Keratinocyte (primary cell): ENCODE measurements around the gene PXN. TPM values are rescaled to one million over a fixed set of nuclear protein-coding genes. Genes with fewer than 3 reads are reported as not detected.

Source experiments
- DNase-seq: peaks from one replicate; pipeline ENCODE4 v3.0.0-alpha.2; 2011; ENCODE audit warnings: low read depth, missing footprints, low spot score
- FAIRE-seq: peaks from 2 replicates; lab custom pipeline; 2011; peaks lifted over from hg19 to GRCh38; lab: Jason Lieb, UNC
- H2AFZ ChIP-seq: 2 replicates; pipeline ENCODE4 v1.6.0; 2012; ENCODE audit warnings: low read length, control low read depth, inconsistent platforms; ENCODE audit not compliant: control insufficient read depth
- H3K27ac ChIP-seq: 2 replicates; pipeline ENCODE4 v1.5.1; 2011; ENCODE audit warnings: low read length; ENCODE audit not compliant: control insufficient read depth, insufficient read depth
- H3K27me3 ChIP-seq: 3 replicates; pipeline ENCODE4 v1.6.0; 2011; ENCODE audit warnings: low read length; ENCODE audit not compliant: control insufficient read depth, insufficient read depth; ENCODE audit errors: extremely low read depth
- H3K36me3 ChIP-seq, 2 experiments: 2 replicates in 1 of 2; 3 replicates in 1 of 2; pipeline ENCODE4 v1.5.1; 2011; ENCODE audit warnings: low read length in 2 of 2, mild to moderate bottlenecking in 1 of 2; ENCODE audit not compliant: control insufficient read depth in 2 of 2, insufficient read depth in 2 of 2; ENCODE audit errors: extremely low read depth in 1 of 2
- H3K4me1 ChIP-seq: 3 replicates; pipeline ENCODE4 v1.5.1; 2011; ENCODE audit warnings: low read length; ENCODE audit not compliant: control insufficient read depth, insufficient read depth; ENCODE audit errors: extremely low read depth
- H3K4me2 ChIP-seq: 3 replicates; pipeline ENCODE4 v1.6.0; 2011; ENCODE audit warnings: low read depth, low read length; ENCODE audit not compliant: control insufficient read depth, insufficient read depth; ENCODE audit errors: extremely low read depth
- H3K4me3 ChIP-seq, 3 experiments: fragments of 200-600 bp in 1 of 3; sonication (generic) in 1 of 3; 2 replicates in 2 of 3; 3 replicates in 1 of 3; pipeline ENCODE4 v1.5.1; 2011 to 2016; ENCODE audit warnings: low read length in 3 of 3, mild to moderate bottlenecking in 3 of 3, control low read depth in 2 of 3, inconsistent platforms in 1 of 3, low read depth in 1 of 3, mixed read lengths in 1 of 3, mixed run types in 1 of 3, moderate library complexity in 1 of 3; ENCODE audit not compliant: control insufficient read depth in 2 of 3, insufficient read depth in 2 of 3; ENCODE audit errors: extremely low read depth in 1 of 3
- H3K79me2 ChIP-seq: 2 replicates; pipeline ENCODE4 v1.6.0; 2012; ENCODE audit warnings: low read length; ENCODE audit not compliant: control insufficient read depth, insufficient read depth
- H3K9ac ChIP-seq: 3 replicates; pipeline ENCODE4 v1.6.0; 2011; ENCODE audit warnings: low read length; ENCODE audit not compliant: control insufficient read depth, insufficient read depth; ENCODE audit errors: extremely low read depth
- H3K9me1 ChIP-seq: 3 replicates; pipeline ENCODE4 v1.6.0; 2011; ENCODE audit warnings: low read length; ENCODE audit not compliant: control insufficient read depth, insufficient read depth; ENCODE audit errors: extremely low read depth
- H3K9me3 ChIP-seq: 2 replicates; pipeline ENCODE4 v1.5.1; 2012; ENCODE audit warnings: low read depth, low read length; ENCODE audit not compliant: control insufficient read depth
- H4K20me1 ChIP-seq: 3 replicates; pipeline ENCODE4 v1.6.0; 2011; ENCODE audit warnings: low read length; ENCODE audit not compliant: control insufficient read depth, insufficient read depth; ENCODE audit errors: extremely low read depth
- CTCF ChIP-seq, 3 experiments: IDR thresholded peaks in 1 of 3; conservative IDR thresholded peaks in 1 of 3; optimal IDR thresholded peaks in 1 of 3; 2 replicates in 2 of 3; 3 replicates in 1 of 3; pipeline versions ENCODE3 to v1.5.1; 2011; ENCODE audit warnings: low read length in 3 of 3, mild to moderate bottlenecking in 3 of 3, moderate library complexity in 2 of 3, control low read depth in 1 of 3, inconsistent platforms in 1 of 3; ENCODE audit not compliant: insufficient read depth in 2 of 3; ENCODE audit errors: extremely low read depth in 1 of 3
- EZH2 ChIP-seq: IDR thresholded peaks from one replicate; pipeline ENCODE4 v1.6.1; 2012; ENCODE audit warnings: inconsistent platforms, mild to moderate bottlenecking, low read length, moderate library complexity
- dilution Hi-C: fragments of 300-500 bp; cut with MboI; formaldehyde crosslinking; loops from one replicate; pipeline ENCODE4 v1.7.0; 2020; ENCODE audit warnings: low sequenced_read_pairs; ENCODE audit not compliant: extremely low pct_ligation_motif_present
- polyA plus RNA-seq, 5 experiments: library from polyadenylated mRNA; depleted of rRNA in 3 of 5; stranded (reverse) in 3 of 5; stranded (forward) in 1 of 5; unstranded in 1 of 5; fragments of >200 nt; gene quantifications; 1 replicate in 1 of 5; 2 replicates in 3 of 5; 3 replicates in 1 of 5; pipeline versions ENCODE4 v1.2.1 to v1.2.3, GENCODE V29; 2011 to 2012; ENCODE audit warnings: missing spikeins in 2 of 5, low read depth in 1 of 5, low replicate concordance in 1 of 5

Gene PXN
- polyA plus RNA-seq, 1 donor (not counting 4 experiments of a cell fraction or from before 2014, with no cell fraction given): 114 TPM

GRCh38 chr12:120180975-120181374 lies 84.6 kb downstream of the PXN start:
- peaks cover 15% of the 10 kb centered on the region for H4K20me1 ChIP-seq
- TF ChIP-seq EZH2 (no peak), CTCF (optimal IDR thresholded peaks at IDR 0.05 in 1 of 3, IDR thresholded peaks at IDR 0.05 in 1 of 3, conservative IDR thresholded peaks at IDR 0.05 in 1 of 3; ENCODE audit: extremely low read depth in 1 of 3, insufficient read depth in 2 of 3, low read length in 3 of 3) (no peak)
- H3K9me3 ChIP-seq: no peaks in the 10 kb centered on the region
- H3K4me3 ChIP-seq: no peak overlapping the region
- no peak for FAIRE-seq
- peaks cover 2% of the 10 kb centered on the region for H3K9me1 ChIP-seq
- dilution Hi-C loops: no loop called here
- no peak overlapping the region for H3K9ac ChIP-seq
- no peak overlapping the region for H2AFZ ChIP-seq
- no peak overlapping the region for H3K27ac ChIP-seq
- H3K27me3 ChIP-seq: no peaks in the 10 kb centered on the region
- DNase-seq: no peak
- peaks cover 46% of the 10 kb centered on the region for H3K79me2 ChIP-seq
- no peak overlapping the region for H3K4me2 ChIP-seq
- no peaks in the 10 kb centered on the region for H3K4me1 ChIP-seq
- peaks cover 58% of the 10 kb centered on the region in 2 experiments for H3K36me3 ChIP-seq

GRCh38 chr12:120175537-120175936 lies 90.0 kb downstream of the PXN start:
- no peak overlapping the region for H3K4me3 ChIP-seq
- dilution Hi-C loops: no loop called here
- no peak overlapping the region for H3K27ac ChIP-seq
- DNase-seq (no peak), FAIRE-seq (no peak)
- H4K20me1 ChIP-seq: no peaks in the 10 kb centered on the region
- no peak overlapping the region for H3K9ac ChIP-seq
- H3K36me3 ChIP-seq: peaks cover 48 to 57% of the 10 kb centered on the region in 2 experiments
- H3K79me2 ChIP-seq: peaks cover 5% of the 10 kb centered on the region
- no peaks in the 10 kb centered on the region for H3K4me1 ChIP-seq
- H3K9me1 ChIP-seq: no peaks in the 10 kb centered on the region
- no peak overlapping the region for H3K4me2 ChIP-seq
- TF ChIP-seq EZH2: no peak
- no peak for TF ChIP-seq CTCF (optimal IDR thresholded peaks at IDR 0.05 in 1 of 3, IDR thresholded peaks at IDR 0.05 in 1 of 3, conservative IDR thresholded peaks at IDR 0.05 in 1 of 3; ENCODE audit: extremely low read depth in 1 of 3, insufficient read depth in 2 of 3, low read length in 3 of 3)
- no peak overlapping the region for H2AFZ ChIP-seq
- no peaks in the 10 kb centered on the region for H3K27me3 ChIP-seq
- no peaks in the 10 kb centered on the region for H3K9me3 ChIP-seq
